ENCODE data around the gene S100A12.

DNA sequence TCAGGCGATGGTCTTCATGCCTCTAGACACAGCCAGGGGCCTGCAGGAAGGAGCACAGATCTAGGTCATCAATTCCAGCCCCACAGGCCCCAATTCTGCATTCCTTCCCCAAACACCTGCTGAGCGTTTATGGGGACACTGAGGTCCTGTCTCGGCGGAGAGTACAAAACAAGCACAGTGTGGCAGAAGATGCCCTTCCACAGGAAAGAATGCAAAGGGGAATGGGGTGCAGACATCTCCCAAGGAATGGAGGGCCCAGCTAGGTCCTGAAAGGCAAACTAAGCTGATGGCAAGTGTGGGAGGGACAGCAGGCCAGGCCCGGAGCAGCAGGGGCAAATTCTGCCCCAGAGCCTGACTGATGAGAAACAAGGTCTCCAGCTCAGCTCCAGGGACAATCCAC is 19.0 kb upstream of the S100A12 start:
- TF ChIP-seq, protein P1, sequence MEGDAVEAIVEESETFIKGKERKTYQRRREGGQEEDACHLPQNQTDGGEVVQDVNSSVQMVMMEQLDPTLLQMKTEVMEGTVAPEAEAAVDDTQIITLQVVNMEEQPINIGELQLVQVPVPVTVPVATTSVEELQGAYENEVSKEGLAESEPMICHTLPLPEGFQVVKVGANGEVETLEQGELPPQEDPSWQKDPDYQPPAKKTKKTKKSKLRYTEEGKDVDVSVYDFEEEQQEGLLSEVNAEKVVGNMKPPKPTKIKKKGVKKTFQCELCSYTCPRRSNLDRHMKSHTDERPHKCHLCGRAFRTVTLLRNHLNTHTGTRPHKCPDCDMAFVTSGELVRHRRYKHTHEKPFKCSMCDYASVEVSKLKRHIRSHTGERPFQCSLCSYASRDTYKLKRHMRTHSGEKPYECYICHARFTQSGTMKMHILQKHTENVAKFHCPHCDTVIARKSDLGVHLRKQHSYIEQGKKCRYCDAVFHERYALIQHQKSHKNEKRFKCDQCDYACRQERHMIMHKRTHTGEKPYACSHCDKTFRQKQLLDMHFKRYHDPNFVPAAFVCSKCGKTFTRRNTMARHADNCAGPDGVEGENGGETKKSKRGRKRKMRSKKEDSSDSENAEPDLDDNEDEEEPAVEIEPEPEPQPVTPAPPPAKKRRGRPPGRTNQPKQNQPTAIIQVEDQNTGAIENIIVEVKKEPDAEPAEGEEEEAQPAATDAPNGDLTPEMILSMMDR (IDR thresholded peaks at IDR 0.05) = no peak
- TF ChIP-seq POLR2A (IDR thresholded peaks at IDR 0.05) = no peak
